Astrocyte (in vitro differentiated cells and primary cell): ENCODE data around the gene SCAMP3.

Experiments used
- EZH2 ChIP-seq: IDR thresholded peaks from 2 replicates; pipeline ENCODE4 v1.6.1; 2012; ENCODE audit warnings: mild to moderate bottlenecking, low read length, inconsistent platforms; ENCODE audit not compliant: insufficient read depth
- TF ChIP-seq, protein P1 (sequence below): IDR thresholded peaks from 2 replicates; pipeline ENCODE4 v1.5.1; 2011; ENCODE audit warnings: low read depth, mild to moderate bottlenecking, inconsistent platforms, low read length, moderate library complexity; ENCODE audit not compliant: insufficient read depth

DNA sequence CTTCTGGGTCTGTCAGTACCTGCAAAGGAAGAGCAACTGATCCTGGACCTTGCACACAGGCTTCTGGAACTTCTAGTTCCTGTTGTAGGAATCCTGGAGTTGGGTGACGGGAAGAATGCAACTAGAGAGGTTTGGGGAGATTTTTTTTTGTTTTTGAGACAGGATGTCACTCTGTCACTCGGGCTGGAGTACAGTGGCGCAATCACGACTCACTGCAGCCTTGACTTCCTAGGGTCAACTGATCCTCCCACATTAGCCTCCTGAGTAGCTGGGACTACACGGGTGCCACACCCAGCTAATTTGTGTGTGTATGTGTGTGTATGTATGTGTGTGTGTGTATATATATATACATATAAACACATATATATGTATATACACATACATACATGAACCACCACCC is 25.7 kb downstream of the SCAMP3 start:
- TF ChIP-seq, protein P1, sequence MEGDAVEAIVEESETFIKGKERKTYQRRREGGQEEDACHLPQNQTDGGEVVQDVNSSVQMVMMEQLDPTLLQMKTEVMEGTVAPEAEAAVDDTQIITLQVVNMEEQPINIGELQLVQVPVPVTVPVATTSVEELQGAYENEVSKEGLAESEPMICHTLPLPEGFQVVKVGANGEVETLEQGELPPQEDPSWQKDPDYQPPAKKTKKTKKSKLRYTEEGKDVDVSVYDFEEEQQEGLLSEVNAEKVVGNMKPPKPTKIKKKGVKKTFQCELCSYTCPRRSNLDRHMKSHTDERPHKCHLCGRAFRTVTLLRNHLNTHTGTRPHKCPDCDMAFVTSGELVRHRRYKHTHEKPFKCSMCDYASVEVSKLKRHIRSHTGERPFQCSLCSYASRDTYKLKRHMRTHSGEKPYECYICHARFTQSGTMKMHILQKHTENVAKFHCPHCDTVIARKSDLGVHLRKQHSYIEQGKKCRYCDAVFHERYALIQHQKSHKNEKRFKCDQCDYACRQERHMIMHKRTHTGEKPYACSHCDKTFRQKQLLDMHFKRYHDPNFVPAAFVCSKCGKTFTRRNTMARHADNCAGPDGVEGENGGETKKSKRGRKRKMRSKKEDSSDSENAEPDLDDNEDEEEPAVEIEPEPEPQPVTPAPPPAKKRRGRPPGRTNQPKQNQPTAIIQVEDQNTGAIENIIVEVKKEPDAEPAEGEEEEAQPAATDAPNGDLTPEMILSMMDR = no peak
- TF ChIP-seq EZH2 = no peak
